Measurements from ENCODE around the gene PMPCA.
"Not testable (repeated sequence)": the region's sequence is repeated elsewhere in the genome, so short reads cannot be mapped to it uniquely, and the experiment has no call there.

PMPCA gene

DNA sequence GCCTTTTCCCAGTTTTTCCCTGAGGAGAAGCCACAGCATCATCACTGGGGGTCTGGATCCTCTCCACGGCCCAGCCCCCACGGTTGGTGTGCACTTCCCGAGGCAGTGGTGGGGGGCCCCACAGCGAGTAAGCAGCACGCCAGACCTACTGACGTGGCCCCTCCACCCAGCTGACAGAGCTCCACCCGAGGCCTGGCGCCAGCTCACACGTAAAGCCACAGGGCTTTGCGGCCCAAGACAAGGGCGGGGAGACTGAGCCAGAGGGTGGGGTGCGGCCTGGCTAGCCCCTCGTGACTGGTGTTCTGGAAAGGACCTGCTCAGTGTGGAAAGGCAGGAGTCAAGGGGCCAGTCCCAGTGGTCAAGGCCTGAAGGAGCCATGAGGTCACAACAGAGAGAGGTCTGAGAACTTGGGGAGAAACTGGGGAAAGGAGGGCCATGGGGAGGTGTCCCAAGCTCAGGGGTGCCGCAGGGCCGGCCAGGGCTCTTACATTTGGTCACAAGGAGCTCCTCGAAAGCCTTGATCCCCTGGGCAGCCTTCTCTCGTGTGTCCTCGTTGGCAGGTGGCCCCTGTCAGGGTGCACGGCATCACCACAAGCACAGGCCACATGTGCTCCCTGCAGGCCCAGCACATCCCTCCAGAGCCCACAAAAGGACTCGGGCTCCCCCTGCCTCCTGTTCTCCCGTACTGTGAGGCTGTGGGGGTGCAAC lies 16.0 kb upstream of the PMPCA start:
- DNase-seq, result no peak

DNA sequence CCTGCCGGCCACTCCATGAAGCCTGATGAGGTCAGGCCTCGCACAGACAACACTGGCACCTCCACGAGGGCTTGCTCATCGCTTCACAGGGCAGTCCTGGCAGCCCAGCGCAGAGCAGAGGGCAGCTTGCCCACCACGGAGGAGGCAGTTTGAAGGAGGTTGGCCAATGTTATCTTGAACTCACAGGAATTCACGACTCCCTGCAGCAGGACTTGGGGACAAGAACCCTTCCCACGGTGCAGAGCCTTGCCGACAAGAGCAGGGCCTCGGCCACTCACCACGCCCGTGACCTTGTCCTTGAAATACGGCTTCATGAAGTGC lies 15.5 kb upstream of the PMPCA start:
- no peak for DNase-seq

DNA sequence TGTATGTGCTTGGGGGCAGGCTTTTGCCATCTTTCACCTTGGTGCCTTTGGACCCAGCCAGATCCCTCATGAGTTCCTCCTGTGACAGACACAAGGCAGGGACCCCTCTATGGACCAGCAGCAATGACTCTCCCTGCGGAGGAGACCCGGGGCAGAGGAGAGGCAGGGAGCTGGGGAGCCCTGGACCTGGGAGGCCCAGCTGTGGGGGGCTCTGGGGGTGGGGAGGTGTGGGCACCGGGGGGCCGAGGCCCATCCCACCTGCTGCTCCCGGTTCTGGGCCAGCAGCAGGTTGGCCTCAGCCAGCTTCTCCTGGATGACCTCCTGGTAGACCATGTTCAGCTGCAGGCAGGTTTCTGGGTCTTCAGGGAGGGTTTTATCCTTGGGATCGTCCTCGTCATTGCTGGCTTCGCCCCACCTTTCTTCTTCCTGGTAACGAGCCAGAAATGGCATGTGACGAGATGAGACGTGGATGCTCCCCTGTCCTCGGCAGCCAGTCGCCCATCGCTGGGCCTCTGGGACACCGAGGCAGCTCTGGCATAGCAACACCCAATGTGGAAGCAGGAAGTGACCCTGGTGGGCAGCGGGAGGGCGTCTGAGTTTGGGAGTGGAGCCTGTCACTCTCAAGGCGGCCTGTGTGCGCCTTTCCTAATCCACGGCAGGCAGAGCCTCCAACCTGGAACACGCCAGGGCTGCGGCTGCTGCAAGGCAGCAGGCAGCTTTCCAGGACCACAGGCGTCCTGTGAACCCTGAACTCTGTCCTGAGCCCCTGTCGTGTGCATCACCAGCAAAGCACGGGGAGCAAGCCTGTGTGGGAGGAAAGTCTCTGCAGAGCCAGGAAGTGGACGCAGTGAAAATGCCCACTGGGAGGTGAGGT lies 14.9 kb upstream of the PMPCA start:
- no peak for DNase-seq

DNA sequence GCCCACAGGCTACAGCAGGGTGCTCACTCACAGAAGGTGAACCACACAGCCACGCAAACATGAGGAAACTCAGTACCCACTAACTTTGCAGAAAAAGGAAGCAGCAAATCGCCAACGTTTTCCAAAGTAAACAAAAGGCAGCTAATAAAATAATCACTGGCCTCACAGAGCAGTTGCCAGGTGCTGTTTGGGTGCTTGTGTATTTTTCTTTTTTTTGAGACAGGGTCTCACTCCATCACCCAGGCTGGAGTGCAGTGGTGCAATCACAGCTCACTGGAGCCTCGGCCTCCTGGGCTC lies 14.3 kb upstream of the PMPCA start:
- DNase-seq, result no peak

DNA sequence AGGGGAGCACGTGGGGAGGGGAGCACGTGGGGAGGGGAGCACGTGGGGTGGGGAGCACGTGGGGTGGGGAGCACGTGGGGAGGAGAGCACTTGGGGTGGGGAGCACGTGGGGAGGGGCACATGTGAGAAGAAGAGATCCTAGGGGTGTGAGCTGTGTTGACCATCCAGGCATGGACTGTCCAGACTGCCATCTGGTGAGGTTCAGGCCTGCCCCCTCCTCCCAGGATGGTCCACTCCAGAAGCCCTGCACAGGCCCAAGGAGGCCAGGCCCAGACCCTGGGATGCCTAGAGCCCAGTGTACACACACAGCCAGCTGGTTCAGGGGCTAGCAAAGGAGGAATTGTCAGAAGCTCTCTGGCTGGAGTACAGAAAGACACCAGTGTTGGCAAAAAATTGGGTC lies 12.8 kb upstream of the PMPCA start:
- DNase-seq, result no peak

DNA sequence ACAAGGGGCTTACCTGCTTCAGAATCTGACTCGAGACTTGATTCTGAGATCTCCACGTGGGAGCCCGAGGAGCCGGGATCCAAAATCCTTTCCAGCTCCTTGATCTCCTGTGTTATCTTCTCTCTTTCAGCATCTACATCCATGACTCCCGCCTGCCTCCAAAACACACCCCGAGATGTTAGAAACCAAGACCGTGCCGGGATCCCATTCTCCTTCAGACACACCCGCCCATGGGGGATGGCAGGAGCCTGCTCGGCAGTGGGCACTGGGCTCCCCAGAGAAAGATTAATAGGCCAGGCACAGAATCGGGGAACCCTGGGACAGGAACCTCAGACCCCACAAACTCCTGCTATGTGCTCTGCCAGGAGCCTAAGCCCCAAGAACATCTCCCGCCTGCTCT lies 12.2 kb upstream of the PMPCA start:
- no peak for DNase-seq

DNA sequence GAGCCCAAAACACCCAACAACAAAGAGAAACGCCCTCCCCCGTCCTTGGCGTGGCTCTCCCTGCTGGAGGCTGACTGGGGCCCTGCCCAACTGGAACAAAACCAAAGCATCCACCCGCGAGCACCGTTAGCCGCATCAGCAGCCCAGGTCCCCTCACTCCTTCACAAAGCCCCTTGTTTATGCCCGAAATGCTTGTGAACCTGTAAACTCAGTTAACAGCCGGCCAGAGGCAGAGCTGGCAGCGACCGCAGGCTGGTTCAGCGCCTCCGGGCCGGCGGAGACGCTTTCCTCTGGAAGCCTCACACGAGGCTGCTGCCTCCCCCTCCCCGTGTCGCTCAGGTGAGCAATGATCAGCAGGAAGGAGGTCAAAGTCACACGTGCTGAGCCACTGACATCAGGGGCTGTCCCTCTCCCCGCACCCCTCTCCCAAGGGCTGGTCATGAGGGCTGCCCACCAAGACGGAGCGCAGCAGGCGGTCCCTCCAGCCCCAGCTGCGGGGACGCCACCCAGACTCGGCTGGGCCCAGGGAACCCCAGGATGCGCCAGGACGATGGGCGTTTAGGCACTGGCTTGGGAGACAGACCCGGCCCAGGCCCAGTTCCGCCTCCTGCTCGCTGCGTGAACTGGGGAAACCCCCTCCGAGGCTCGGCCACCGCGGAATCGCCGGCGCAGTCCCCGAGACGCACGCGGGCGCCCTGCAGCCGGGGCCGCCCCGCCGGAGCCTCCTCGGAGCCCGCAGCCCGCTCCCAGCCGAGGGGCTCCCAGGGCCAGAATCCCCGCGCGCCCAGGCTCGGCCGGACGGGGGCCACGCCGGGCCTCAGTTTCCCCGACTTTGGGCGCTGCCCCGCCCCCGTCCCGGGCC lies 11.1 kb upstream of the PMPCA start:
- peak; percentile 30 for DNase-seq

DNA sequence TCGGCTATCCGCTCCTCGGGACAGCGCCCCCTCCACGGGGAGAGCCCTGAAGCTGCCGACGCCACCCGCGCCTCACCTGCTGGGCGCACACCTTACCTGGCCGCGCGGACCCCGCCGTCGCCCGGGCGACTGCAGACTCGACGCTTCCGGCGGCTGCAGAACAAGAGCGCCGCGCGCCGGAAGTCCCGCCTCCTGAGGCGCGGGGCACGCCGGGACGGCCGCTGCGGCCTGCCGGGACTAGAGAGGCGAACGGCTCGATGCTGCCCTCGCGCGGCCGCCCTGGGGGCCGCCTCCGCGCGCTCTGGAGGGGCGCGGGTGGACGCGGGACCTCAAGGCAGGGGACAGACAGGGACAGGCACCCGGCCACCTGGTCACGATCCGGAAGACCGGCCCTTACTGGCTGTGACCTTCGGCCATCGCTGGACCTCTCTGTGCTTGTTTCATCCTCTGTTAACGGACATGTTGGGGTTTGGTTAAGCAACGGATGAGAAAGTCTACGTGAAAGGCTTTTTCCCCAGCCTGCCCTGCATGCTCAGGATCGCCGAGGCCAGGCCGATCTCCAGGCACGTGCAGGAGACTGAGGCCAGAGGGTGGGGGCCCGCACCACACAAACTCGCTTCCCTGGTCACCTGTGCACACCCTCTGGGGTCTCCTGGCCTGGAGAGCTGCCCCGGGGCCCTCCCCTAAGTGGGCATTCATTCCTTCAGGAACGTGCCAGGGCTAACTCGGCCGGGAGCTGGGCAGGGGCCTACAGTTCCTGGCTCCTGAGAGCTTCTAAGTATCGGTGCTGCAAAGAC lies 10.2 kb upstream of the PMPCA start, which contains the start of gene SNAPC4:
Gene SNAPC4 (minus strand): TSS at position 133 of the 797 bp plus-strand sequence. CDS start 1,742 bp downstream, outside the sequence.
- peak; percentile 80 for DNase-seq

DNA sequence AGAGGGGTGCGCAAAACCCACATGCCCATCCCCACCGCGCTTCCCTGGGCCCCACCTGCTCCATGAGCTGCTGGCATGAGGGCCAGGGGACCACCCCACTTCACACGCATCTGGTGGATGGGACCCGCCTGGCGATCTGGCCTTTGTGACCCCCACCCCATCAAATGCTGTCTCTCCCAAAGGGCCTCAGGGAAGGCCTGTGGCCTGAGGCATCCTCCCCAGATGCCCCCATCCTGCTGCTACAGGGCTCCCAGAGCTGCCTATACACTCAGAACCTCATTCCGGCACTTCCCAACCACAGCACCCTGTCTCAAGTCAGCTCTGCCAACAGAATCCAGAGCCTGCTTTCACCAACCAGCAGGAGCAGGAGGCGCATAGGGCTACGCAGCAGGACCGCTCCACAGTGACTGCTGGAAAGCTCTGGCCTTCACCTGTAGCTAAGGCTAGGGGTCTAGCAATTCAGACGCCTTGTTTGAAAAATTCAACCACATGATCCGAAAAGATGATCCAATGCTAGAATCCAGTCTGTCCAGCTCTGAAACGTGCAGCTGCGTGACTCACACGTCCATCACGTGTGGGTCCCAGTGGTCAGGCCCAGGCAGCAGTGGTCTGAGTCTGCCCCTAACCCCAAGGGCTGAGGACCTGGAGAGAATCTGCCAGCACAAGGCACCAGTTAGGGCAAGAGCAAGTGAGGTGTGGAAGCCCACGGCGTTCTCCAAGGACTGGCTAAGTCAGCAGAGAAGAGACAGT lies 9.1 kb upstream of the PMPCA start:
- DNase-seq, result no peak

DNA sequence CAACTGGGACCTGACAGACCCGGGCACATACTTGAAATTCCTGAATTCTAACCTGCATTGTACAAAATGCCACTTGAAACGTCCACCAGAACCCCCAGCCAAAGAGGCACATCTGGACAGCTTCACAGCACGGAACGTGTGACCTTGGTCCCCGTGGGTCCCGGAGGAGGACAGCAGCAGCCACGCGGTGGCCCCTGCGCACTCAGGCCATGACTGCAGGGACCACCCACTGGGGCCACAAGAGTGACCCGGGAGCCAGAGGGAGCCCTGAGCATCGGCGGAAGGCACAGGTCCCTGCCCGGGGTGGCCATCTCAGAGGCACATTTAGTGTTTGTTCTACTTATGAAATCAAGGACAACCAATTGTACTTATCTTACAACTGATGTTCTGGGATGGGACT lies 8.4 kb upstream of the PMPCA start:
- no peak for DNase-seq

DNA sequence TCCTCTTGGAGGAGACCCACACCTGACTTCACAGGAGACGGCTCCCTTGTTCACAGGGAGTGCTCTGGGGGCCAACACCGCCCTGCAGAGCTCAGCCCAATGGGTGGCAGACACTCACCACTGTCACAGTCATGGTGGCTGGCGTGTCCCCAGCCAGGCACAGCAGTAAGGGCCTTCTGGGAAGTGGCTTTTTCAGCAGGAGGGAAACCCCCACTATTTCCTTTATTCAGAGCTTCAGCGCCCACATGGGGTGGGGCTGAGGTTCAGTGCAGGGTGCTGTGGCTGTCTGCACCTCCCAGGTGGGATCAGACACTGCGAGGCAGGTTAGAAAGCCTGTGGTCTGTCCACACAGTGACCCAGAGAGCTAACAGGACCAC lies 6.9 kb upstream of the PMPCA start:
- peak; percentile 89 for DNase-seq

DNA sequence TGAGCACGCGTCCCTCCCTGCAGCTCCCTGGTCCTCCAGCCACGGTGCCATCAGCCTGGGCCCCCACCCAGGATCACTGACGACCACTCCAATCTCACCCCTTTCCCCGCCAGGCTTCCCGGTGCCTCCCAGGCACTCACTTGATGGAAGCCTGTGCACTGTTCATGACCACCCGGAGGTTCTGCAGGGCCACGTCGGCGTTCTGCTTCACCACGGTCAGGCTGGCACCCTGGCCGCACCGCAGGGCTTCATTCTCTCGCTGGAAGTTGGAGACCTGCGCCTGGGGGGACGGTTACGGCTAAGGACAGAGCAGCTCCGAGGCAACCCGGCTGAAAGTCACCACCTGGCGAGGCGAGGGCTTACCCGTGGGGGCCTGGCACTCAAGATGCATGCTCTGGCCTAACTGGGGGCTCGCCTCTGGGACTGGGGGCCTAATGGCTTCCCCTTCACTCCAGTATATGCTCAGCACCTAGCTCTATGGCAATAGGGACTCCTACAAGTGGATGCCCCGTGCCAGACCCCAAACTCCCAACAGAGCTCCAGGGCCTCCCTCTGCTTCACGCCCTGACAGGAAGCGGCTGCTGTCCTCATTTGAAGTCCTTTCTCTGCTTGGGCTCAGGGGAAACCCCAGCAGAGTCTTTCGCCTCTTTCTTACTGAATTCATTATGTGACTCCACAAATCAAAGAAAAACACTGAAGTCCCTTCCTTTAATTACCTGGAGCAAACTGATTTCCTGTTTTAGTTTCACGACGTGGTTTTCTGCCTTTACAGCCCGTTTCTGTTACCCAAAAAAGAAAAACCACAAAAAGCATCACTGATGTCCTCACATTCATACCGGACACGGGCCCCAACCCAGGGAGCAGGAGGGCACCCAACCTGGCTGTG lies 6.3 kb upstream of the PMPCA start:
- peak; percentile 55 for DNase-seq

DNA sequence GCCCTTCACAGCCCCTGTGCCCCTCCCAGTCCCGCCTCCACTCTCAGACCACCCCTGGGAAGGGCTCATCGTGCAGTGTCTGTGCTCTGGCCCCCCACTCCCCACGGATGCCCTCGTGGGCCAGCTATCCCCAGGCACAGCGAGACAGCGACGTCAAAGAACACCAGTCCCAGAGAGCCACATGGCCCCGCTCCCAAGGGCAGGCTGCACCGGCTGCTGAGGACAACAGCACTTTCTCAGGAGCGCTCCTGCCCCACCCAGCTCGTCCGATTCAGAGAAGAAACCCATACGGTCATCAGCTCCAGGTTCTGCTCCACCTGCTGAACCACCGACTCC lies 5.7 kb upstream of the PMPCA start:
- no peak for DNase-seq

DNA sequence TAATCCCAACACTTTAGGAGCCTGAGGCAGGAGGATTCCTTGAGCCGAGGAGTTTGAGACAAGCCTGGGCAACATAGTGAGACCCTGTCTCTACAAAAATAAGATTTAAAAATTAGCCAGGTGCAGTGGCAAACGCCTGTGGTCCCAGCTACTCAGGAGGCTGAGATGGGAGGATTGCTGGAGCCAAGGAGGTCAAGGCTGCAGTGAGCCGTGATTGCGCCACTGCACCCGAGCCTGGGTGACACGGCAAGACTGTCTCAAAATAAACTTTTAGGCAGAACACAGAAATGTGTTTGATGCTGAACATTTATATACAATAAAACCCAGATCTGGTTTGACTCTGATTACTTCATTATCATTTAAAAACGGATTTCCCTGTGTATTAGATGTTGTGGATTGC lies 5.0 kb upstream of the PMPCA start:
- DNase-seq, result no peak

DNA sequence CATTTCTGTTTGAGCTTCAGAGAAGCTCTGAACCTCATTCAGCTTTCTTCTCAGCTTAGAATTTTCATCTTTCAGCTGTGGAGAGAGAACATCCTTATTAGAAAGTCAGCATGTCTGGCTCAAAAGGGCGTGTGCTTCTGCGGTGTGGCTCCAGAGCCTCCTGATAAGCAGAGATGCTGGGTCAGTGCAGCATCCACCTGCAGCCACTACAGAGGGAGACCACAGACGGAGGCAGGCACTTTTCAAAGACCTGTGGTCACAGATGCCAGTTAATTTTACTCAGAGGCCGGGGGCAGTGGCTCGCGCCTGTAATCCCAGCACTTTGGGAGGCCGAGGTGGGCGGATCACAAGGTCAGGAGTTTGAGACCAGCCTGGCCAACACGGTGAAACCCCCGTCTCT lies 4.6 kb upstream of the PMPCA start:
- not testable (repeated sequence) for DNase-seq

DNA sequence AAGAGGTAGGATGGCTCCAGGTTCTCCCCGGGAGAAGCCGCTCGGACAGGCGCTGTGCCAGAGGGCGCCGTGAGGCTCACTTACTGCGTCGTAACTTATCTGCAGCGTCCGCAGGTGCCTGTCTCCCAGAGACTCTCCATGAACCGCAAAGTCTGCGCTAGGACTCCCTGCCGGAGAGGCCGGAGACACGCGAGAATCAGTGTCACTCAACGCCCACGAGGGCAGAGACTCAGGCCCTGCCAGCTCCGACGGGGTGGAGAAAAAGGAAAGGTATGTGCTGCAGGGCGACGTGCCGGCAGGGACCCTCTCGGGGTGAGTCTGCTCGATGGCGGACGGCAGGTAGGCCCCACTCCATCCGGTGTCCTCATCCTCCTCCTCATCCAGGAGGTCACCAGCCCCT lies 3.4 kb upstream of the PMPCA start:
- DNase-seq, result not testable (repeated sequence)

DNA sequence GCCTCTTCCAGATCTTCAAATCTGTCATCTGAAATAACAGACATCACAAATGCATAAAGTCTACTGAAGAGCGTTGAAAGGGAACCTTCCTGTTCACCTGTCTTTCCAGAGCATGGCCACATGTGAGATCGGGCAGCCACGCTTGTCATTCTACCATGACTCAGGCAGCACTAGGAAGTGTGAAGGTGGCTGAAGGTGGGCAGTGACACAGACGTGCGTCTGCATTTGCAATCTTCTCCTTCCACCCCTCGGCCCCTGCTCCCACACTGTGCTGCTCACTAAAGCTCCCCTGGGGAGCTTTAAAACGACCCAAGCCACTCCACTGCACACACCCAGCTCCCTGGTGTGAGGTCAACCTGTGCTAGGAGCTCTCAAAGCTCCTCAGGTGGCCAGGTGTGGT lies 2.5 kb upstream of the PMPCA start:
- DNase-seq, result peak; percentile 8

DNA sequence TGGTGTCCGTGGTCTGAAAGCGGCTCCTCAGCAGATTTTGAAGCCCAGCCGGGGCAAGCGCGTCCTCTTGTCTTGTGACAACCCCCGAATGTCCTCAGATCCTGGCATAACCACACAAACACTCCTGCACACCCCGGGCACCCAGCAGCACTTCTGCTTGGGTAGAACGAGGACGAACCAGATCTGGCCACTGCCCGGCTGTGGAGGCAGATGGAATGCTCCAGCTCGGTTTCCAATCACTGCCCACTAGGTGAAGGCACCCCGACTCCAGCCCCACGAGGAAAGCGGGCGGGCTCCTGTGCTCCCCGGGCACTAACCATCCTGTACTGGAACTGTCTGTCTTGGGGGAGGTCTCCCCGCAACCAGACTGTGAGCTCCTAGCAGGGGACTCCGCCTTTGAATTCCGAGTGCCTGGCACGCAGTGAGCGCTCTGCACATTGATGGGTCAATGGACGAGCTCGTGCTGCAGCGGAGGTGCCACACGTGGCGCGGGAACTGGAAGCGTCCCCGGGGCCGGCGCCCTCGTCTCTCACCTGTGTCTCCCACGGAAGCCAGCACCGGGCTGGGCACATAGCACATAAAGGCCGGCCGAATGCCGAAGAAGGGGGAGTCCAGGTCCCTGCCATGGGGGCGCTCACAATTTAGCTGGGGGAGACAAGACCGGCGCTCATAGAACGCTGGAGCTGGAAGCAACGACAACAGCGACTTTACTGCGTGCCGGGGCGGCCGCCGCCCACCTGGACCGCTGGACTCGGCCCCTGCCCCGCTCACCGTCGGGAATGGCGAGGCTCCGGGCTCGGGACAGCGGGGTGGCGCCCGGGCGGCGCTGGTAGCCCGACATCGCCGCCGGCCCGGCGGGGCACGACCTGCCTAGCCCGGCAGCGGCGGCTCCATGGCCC lies 652 bp upstream of the PMPCA start:
- DNase-seq, result peak; percentile 10

DNA sequence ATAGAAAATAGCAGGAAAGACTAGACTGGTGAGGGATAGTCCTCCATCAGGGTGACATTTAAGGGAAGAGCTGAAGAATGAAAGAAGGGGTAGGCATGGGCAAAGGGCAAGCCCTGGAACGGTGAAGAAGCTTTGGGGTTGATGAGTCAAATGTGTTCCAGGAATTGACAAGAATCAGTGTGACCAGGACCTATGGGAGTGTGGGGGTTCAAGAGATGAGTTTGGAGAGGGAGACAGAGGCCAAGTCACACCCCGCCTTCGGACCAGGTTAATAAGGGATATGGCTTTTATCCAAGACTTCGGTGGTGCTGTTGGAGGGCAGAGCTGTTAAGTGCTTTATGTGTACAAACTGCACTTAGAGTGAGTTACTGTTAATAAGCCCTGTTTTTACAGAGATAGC lies 920 bp downstream of the PMPCA start:
- DNase-seq, result no peak

DNA sequence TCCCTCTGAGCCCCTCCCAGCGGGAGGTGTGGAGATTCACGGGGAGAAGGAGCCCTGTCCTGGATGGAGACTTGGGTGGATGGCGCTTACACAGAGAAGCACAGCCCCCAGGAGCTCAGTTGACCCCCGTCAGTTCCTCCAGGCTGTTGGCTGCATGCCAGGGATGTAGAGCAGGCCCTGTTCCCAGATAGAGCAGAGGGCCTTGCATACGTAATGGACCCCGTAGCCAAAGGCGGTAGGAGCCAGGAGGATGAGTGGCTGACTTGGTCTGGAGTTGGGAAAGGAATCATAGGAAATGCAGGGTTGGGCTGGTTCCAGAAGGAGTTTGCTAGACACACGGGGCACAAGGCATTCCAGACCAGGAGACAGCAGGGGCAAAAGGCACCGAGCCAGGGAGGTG lies 2.5 kb downstream of the PMPCA start:
- DNase-seq, result no peak

Measured in CD4-positive, alpha-beta T cell treated with Interleukin-4 for 4 hours (primary cell).